ENCODE measurements around the gene TMEM63C.

- TF ChIP-seq CTCF (IDR thresholded peaks at IDR 0.05) (no peak), POLR2AphosphoS5 (IDR thresholded peaks at IDR 0.05) (no peak), POLR2A (IDR thresholded peaks at IDR 0.05) (no peak), EP300 (IDR thresholded peaks at IDR 0.05) (no peak)
Measured at GRCh38 chr14:77208291-77208978, 26.8 kb downstream of the TMEM63C start.
